ENCODE data around the gene EXOC3.

EXOC3 gene

DNA sequence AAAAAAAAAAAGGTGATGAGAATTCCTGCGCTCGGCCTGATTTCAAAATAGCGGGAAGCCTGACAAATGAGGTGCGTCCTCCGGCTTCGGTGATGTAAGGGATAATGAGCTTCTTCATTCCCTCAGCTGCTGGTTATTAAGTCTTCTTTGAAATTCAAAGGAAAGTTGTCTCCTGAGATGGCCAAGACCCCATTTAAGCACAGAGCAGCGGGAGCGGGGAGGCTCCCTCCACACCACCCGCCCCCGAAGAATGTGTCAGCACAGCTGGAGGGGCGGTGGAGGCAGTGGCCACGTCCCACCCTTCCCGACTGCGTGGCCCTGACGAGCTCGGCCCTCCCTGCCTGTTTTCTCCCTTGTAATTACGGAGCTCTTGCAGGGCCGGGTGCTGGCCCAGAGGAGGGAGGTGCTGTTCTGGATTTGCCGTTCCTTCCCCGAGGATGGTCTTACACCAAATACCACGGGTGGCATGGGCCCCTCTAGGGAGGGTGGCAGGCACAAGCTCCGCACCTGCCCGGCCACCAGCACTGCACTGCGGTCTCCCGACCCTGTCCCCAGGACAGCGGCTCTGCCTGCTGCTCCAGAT, 50.2 kb downstream of the EXOC3 start:
- peak; percentile 15 for DNase-seq (ENCODE audit: low read depth)
- TF ChIP-seq, protein P1, sequence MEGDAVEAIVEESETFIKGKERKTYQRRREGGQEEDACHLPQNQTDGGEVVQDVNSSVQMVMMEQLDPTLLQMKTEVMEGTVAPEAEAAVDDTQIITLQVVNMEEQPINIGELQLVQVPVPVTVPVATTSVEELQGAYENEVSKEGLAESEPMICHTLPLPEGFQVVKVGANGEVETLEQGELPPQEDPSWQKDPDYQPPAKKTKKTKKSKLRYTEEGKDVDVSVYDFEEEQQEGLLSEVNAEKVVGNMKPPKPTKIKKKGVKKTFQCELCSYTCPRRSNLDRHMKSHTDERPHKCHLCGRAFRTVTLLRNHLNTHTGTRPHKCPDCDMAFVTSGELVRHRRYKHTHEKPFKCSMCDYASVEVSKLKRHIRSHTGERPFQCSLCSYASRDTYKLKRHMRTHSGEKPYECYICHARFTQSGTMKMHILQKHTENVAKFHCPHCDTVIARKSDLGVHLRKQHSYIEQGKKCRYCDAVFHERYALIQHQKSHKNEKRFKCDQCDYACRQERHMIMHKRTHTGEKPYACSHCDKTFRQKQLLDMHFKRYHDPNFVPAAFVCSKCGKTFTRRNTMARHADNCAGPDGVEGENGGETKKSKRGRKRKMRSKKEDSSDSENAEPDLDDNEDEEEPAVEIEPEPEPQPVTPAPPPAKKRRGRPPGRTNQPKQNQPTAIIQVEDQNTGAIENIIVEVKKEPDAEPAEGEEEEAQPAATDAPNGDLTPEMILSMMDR (conservative IDR thresholded peaks at IDR 0.05; ENCODE audit: control insufficient read depth, insufficient read depth, low read depth, low read length): no peak
- H3K4me3 ChIP-seq (ENCODE audit: control insufficient read depth, low read depth, low read length): no peak overlapping the region

DNA sequence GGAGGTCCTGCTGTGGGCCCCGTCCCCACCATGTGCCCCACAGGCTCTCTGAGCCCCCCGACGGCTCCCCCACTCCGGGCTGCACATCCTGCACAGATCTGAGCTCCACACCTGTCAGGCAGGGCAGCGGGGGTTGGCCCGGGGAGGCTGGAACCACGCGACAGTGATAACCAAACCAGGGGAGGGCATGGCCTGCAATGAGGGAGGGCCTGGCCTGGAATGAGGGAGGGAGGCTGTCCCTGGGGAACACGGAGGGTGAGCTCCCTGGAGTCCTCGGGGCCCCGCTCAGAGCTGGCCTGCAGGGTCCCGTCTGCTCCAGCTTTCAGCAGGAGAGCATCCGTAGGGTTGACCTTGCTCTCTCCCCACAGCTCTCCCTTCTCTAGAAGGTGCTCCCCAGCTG, 50.8 kb downstream of the EXOC3 start:
- TF ChIP-seq, protein P1 (conservative IDR thresholded peaks at IDR 0.05; ENCODE audit: control insufficient read depth, insufficient read depth, low read depth, low read length): no peak
- no peak overlapping the region for H3K4me3 ChIP-seq (ENCODE audit: control insufficient read depth, low read depth, low read length)
- DNase-seq (ENCODE audit: low read depth): no peak

DNA sequence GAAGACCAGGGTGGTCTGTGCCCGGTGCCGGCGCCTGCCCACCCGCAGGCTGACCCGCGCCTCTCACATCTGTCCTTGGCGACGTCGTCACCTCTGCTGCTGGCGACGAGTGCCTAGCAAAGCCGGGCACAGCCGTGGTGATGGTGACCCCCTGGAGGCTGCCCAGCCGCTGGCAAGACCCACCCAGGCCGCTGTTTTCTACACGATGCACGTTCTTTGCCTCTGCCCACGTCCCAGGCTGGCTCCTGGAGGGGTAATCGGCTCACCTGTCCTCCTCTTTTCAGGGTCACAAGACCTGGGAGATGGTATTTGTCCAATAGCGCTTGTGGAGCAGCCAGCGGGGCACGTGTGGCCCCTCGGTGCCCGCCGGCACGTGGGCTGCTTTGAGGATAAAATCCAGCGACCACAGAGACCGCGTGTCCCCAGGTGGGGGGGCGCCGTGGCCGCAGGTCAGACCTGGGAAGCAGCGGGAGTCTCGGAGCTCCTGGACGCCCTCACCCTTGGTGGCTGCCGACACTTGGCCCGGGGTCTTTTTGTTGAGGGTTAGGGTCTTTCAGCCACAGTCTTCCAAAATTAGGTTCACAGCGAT, 51.8 kb downstream of the EXOC3 start:
- no peak for DNase-seq (ENCODE audit: low read depth)
- TF ChIP-seq, protein P1 (conservative IDR thresholded peaks at IDR 0.05; ENCODE audit: control insufficient read depth, insufficient read depth, low read depth, low read length): no peak
- no peak overlapping the region for H3K4me3 ChIP-seq (ENCODE audit: control insufficient read depth, low read depth, low read length)

GRCh38 chr5:496028-496427, 53.1 kb downstream of the EXOC3 start:
- no peak overlapping the region for H3K4me3 ChIP-seq (ENCODE audit: control insufficient read depth, low read depth, low read length)
- DNase-seq (ENCODE audit: low read depth): no peak
- TF ChIP-seq, protein P1 (conservative IDR thresholded peaks at IDR 0.05; ENCODE audit: control insufficient read depth, insufficient read depth, low read depth, low read length): no peak

GRCh38 chr5:497090-497700, 54.2 kb downstream of the EXOC3 start:
- TF ChIP-seq, protein P1 (conservative IDR thresholded peaks at IDR 0.05; ENCODE audit: control insufficient read depth, insufficient read depth, low read depth, low read length): no peak
- DNase-seq (ENCODE audit: low read depth): no peak
- no peak overlapping the region for H3K4me3 ChIP-seq (ENCODE audit: control insufficient read depth, low read depth, low read length)

- H3K4me3 ChIP-seq (ENCODE audit: control insufficient read depth, low read depth, low read length): no peak overlapping the region
- TF ChIP-seq, protein P1 (conservative IDR thresholded peaks at IDR 0.05; ENCODE audit: control insufficient read depth, insufficient read depth, low read depth, low read length): no peak
- no peak for DNase-seq (ENCODE audit: low read depth)
Measured at GRCh38 chr5:497871-498509, 55.0 kb downstream of the EXOC3 start.

Data from fibroblast of mammary gland (primary cell).